GM18873 (cell line): ENCODE results near the gene TRAP1.
A peak's percentile ranks its signal among the peaks of the same experiment; 100 is the strongest.

Experiments
- ATAC-seq: cut with Tn5 transposase; IDR thresholded peaks from one replicate; pipeline ENCODE4 v1.9.1; 2021; ENCODE audit warnings: mild to moderate bottlenecking, moderate library complexity, moderate number of reproducible peaks; ENCODE audit not compliant: unreplicated experiment, low FRiP score

Gene TRAP1

DNA sequence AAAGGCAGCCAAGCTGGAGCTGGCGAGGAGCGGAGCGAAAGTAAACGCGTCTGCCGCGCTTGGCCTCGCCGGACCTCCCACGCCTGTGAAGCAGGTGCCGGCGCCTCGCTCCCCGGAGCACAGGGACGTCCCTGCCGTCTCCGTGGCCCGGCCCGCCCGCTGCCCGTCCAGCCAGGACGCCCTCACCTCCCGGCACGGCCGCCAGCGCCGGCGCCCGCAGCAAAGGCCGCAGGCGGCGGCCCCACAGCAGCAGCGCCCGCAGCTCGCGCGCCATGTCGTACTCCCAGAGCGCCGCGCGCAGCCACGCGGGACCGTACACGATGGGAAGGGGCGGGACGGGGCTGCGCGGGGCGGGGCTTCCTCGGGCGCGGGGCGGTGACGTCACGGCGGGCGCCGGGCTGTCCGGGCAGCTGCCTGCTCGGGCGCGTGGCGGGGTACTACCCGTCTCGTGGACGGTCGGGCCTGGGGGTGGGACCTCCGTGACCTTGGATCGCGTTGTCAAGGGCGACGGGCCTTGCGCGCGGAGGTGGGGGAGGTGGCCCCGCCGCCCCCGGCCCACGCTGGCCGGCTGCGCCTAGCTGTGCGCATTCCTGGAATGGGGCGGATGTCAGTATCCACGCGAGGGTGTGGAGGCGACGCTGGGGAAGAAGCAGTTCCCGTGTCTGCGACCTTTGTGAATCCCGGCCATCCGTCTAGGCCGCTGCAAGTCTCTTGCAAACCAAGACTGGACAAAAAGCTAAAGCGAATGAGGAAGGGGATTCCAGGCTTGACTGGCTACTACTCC lies at the start of gene TRAP1:
TRAP1 (minus strand) TSS at position 290 of the 784 bp plus-strand sequence; CDS start at position 274, 16 bp downstream.
- peak; percentile 75 for ATAC-seq

DNA sequence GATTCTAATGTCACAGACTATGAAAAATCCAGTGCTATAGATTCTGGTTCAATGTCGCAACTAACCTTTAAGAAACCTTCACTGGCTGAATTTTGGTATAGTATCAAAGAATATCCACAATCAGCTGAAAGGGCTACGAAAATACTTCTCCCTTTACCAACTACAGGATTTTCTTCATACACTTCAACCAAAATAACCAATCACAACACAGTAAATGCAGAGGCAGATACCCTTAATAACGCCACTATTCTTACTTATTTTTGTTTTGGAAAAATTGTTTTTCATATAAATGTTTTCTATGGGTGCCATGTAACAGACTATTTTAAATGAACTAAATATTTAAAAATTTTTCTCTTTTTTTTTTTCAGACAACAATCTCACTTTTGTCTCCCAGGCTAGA lies 48.9 kb upstream of the TRAP1 start:
- no peak for ATAC-seq

DNA sequence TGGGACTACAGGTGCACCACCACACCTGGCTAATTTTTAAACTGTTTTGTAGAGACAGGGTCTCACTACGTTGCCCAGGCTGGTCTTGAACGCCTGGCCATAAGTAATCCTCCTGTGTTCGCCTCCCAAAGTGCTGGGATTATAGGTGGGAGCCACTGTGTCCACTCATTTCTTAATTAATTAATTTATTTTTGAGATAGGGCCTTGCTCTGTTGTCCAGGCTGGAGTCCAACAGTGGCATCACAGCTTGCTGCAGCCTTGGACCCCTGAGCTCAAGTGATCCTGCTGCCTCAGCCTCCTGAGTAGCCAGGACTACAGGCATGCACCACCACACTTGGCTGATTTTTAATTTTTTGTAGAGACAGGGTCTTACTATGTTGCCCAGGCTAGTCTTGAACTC lies 47.1 kb upstream of the TRAP1 start:
- no peak for ATAC-seq

DNA sequence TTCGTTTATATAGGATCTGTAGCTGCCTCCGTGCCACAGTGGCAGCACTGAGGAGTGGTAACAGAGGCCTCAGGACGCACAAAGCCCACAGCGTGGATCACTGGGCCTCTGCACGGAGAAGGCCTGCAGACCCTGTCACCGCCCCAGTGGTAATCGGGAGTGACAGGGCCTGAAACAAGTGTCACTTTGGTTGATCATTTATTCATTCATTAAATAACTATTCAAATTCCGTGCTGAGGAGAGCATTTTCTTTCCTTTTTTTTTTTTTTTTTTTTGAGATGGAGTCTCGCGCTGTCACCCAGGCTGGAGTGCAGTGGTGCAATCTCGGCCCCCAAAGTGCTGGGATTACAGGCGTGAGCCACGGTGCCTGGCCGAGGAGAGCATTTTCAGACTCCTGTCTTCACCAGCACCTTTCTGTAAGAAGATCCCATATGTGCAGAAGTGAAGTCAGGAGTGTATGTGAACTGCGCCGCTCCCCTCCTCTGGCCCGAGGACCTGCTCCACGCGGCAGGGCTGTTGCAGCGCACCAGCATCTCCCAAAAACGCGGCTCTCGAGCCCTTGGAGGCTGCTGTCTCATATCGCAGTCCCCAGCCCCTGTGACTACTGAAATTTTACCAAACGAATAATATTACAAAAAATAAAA lies 44.9 kb upstream of the TRAP1 start:
- no peak for ATAC-seq

DNA sequence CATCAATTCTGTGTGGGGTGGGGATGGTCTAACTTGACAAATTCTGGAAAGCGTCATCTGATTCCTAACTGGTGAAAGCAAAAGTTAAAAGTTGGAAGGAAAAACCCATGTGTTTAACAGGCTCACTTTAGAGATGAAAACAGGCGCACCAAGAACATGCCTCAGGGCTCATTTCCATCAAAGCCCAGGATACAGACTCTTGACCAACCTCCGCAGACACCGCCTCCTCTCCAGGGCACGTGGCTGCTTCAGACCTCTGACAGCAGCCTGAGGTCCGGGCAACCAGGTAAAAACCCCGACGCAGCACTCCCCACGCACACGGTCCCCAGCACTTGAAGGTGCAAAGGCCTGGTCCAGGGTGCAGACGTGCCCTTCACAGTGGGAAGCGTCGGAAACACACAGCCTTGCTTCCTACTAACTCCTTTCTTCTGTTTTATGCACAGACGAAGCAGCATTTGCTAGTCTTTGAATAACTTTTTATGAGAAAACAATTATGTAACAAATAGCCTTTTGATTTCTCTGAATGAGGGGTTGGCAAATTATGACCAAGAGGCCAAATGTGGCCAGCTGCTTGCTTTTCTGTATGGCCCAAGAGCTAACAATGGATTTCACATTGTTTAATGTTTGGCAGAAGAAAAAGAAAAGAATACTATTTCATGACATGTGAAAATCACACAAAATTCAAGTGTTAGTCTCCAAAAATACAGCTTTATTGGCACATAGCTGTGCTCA lies 44.2 kb upstream of the TRAP1 start:
- no peak for ATAC-seq

DNA sequence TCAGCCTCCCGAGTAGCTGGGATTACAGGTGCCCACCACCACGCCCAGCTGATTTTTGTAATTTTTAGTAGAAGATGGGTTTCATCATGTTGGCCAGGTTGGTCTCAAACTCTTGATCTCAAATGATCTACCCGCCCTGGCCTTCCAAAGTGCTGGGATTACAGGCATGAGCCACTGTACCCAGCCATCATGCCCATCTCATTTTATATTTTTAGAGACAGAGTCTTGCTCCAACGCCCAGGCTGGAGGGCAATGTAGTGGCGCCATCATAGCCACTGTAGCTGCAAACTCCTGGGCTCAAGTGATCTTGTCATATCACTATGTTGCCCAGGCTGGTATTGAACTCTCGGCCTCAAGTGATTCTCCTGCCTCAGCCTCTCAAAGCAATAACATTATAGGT lies 43.2 kb upstream of the TRAP1 start:
- ATAC-seq: no peak

DNA sequence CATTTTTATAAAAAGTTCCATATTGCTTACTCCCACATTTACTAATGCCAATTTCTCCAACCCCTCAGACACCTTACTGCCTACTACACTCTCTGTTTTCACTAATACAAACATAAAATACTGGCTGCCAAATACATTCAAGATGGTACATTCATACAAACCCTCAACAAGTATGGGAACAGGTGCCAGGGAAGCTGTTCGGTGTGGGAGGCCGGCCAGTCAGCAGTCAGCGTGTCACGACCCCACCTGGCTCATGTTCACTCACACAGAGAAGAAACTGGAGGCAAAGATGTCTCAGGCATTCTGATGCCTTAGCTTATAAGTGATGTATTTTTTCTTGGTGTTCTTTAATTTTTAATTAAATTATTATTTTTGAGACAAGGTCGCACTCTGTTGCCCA lies 42.4 kb upstream of the TRAP1 start:
- ATAC-seq: no peak

DNA sequence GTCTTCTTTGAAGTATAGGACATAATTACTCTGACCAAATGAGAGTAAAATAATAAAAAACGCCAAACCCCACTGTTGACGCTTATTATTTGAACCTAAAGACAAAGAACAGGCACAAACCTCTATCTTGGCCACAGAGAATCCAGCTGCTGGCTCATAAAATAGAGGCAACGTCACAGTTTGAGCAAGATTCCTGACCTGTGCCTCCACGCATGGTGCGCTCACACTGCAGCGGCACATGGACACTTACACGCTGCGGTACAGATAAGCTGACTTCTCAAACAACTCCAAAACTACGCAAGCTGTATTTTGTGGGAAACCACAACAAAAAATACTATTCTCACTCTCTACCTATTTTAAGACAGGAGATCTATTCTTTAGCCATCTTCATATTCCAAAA lies 38.8 kb upstream of the TRAP1 start:
- ATAC-seq: no peak

DNA sequence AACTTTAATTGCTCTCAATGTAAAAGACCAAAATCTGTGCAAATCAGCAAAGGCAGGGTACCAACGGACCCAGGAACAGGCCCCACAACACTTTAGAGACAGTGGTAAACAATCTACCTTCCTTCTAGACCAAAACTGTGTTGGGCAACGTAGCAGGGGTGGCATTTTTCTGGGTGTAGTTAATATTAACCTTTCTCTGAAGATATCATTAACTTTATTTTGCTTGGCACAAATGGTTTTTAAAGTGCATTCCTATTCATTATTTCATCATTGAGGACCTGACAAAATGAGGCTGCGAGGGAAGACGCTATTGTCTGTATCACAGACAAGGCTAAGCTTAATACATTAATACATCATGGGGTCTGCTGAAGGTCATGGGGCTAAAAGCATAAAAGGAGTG lies 37.9 kb upstream of the TRAP1 start:
- no peak for ATAC-seq

DNA sequence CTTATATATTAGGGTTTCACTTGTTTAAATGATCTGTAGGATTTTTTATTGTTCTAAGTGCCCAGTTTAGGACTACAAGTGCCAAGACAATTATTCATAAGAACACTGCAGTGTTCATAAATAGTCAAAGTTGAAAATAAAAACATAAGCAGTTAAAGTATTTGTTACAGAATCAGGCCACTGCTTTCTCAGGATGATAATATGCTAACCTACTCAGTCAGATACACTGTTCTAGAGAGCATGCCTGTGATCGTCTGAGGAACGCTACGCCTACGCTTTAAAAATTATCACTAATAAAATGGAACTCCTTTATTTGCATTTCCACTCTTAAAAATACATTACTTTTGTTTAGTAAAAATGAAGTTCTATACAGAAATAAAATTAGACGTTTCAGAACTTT lies 37.4 kb upstream of the TRAP1 start:
- no peak for ATAC-seq

DNA sequence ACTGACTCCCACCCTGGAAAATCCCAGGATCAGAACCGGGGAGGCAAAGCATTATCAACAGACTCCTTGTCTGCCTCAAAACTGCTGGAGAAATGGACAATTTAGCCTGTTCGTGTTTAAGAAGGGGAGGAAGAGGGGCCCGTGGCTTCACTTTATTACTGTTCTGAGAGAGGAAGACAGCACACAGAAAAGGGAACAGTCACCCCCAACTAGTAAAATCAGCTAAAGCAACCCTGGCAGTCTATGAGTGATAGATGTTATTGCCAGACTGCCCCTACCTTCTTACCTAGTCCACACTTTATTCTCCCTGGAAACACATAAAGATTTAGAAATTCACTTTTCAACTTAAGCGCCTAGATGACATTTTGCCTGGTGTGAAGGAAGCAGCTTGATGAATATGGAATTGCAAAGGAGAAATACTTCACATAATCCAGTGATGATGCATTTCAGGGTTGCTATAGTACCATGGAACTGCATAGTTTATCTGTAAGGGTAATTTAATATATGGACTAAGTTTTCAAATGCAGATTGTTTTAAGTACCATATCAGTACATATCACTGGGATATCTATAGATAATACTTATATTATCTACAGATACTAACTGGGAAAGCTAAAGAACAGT lies 36.9 kb upstream of the TRAP1 start:
- no peak for ATAC-seq

DNA sequence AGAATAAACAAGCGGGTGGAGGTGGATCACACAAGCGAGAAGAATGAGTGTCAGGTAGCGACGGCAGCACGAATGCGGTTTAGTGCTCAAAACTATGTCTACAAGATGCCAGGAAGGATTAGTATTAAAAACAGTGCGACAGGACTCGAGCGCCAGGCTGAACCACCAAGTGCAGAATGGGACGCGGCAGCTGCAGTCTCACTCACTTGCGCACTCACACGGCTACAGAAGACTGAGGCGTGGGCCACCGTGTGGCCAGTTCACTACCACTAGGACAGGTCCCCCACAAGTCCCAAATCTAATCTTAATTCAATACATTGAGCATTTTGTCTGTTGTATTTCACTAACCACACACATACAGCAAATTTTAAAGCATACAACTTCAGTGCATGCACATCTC lies 35.7 kb upstream of the TRAP1 start:
- no peak for ATAC-seq

DNA sequence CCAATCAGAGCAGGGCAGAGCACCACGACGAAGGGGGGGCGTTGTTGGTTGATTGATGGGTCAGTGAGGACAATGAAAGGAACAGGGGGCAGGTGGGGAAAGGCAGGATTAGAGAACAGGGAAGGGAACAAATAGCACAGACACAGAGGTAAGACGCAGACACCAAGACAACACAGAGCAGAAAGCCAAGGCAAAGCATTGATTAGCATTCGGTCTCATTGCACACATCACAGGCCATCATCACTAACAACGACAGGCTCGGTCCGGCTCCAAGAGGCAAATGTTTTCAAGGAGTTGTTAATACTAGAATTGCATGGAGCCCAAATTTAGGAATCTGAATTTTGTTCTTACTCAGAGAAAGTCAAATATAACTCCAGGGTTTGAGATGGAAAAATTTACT lies 34.6 kb upstream of the TRAP1 start:
- no peak for ATAC-seq

DNA sequence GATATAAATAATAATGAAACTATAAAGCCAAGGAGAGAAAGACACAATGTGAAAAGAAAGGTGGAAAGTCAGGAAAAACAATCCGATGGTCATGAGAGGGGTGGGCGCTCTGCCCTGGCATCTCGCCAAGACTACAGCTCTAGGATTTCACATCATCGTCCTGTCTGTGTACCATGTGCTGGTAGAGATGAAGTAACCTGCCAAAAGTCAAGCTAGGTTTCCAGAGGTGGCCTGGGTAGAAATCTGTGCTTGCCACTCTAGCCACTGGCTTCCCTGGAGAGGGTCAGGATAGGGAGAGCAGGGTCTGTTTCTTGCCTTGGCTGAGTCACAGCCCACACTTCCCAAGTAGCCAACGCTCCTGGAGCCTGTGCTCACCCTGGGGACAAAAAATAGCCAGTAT lies 31.0 kb upstream of the TRAP1 start:
- ATAC-seq: no peak

DNA sequence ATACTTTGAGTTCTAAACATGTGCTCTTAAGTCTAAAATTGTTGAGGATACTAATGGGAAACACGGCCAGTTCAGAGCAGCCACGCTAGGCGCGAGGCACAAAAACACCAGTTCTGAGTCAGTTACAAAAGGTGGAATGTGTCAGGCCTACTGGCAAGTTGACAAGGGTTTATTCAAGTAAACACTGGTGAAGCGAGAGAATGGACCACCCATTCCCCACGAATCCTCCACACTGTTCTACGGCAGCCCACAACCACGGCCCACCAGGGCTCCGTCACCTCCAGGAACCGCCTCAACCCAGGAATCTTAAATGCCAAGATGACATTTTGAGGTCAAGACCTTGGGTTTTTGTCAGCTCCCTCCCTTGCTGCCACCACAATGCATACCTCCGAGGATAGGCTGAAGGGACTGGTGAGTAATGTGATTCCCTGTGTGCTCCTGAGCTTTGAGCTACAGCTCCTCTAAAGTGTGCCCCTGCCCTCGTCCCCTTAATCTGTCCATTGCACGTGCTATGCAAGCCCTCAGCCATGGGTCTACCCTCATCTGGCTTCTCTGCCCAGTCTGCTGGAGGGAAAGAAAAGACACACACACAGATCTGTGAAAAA lies 28.5 kb upstream of the TRAP1 start:
- ATAC-seq: no peak

DNA sequence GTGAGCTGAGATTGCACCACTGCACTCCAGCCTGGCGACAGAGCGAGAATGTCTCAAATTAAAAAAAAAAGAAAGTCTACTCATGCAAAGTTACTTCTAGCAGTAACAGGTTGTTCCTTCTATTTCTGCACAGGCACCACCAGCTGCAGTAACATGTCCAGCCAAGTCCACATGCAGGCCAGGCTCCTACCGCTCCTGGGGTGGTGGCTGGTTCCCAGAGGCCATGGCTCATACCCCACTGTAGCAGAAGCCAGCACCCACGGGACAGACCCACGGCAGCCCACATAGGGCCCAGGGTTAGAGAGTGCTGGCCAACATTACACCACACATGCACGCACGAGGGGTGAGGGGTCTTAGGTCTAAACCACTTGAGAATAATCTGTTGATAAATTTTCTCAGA lies 26.7 kb upstream of the TRAP1 start:
- no peak for ATAC-seq

DNA sequence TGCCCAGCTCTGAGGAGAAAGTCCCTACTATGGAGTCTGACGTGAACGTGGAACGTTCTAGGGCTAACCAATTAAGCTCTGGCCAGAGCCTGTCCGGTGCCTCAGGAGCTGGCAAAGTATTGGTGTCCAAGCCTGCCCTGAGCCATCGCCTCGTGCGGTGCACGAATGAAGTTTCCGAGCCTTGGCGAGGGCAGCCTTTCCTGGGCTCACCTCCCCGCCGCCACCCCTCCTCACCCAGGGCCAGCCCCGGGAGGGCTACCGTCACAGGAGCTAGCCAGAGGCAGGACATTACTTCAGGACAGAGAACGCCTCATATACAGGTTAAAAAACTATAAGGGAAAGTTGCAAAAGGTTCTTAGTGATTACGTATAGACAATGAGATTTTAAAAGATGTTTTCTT lies 23.6 kb upstream of the TRAP1 start:
- no peak for ATAC-seq

DNA sequence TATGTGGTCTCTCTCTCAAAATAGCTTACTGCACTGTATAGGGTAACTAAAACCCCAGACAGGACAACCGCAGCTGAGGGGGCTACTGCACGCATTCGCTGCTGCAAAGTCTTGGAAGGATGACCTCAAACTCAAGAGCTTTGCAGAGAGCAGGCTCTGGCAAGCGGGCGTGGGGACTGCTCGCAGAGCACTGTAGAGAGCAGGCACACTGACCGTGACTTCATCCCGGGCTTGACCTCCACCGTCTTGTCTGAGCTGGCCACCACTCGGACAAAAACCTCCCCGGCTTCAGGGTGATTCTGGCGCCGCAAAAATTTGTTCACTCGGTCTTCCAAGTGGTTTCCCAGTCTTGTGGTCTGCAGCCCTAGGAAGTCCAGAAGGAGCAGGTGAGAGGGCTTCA lies 22.9 kb upstream of the TRAP1 start:
- ATAC-seq: no peak

DNA sequence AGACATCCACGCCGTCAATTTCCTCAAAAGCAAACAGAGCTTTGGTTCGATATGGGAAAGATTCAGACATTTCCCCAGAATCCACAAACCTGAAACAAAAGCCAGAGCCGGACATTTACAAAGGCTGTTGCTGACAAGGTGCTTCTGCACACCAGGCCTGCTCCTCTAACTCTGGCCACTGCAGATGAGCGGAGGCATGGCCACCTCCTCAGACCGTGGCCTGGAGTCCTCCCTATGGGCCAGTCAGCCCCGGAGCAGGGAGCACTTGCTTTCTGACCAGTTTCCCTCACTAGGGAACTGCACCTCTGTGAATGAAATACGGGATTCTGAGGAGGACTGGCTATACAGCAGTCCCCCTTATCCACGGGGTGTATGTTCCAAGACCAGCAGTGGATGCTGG lies 22.3 kb upstream of the TRAP1 start:
- no peak for ATAC-seq

DNA sequence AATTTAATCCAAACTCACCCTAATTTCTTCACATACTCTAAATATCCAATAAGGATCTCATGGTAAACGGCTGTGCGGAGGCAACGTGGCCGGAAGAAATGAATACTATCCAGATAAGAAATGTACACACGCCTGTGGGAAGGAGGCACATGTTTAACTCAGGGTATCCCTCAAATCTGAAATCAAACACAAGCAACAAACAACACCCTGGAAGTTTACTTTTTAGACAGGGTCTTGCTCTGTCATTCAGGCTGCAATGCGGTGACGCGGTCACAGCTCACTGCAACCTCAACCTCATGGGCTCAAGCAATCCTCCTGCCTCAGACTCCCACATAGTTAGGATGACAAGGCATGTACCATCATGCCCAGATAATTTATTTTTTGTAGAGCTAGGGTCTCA lies 21.2 kb upstream of the TRAP1 start:
- no peak for ATAC-seq

DNA sequence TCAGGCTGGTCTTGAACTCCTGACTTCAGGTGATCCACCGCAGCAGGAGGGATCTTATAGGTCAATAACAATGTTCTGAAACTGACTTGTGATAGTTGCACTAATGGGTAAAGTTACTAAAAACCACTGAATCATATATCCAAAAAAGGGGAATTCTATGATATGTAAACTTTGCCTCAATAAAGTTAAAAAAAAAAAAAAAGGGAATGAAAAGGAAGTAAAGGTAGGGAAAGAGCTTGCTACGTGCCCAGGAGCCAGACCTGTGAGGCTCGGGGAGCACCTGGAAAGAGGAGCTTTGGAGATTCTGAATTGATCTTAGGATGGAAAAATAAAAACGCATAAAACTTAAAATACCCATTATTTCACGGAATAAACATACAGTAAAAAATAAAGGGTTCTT lies 20.8 kb upstream of the TRAP1 start:
- ATAC-seq: no peak
